Neuronal stem cell (in vitro differentiated cells): Measurements from ENCODE around the gene U2SURP.
A peak's percentile ranks its signal among the peaks of the same experiment; 100 is the strongest.

ENCODE experiments used
- DNase-seq: peaks from one replicate; pipeline ENCODE4 v3.0.0-alpha.2; 2013; ENCODE audit warnings: low spot score
- H2AFZ ChIP-seq: one replicate; pipeline ENCODE4 v1.6.1; 2013; ENCODE audit warnings: mild to moderate bottlenecking, low read length, inconsistent platforms
- H2AK5ac ChIP-seq: 2 replicates; pipeline ENCODE4 v1.6.1; 2013; ENCODE audit warnings: low read depth, mild to moderate bottlenecking, inconsistent platforms, low read length, moderate library complexity, mixed read lengths
- H2BK120ac ChIP-seq: 2 replicates; pipeline ENCODE4 v1.6.1; 2013; ENCODE audit warnings: low read depth, mild to moderate bottlenecking, inconsistent platforms, low read length, moderate library complexity, mixed read lengths
- H2BK12ac ChIP-seq: one replicate; pipeline ENCODE4 v1.6.1; 2013; ENCODE audit warnings: low read length, inconsistent platforms
- H2BK15ac ChIP-seq: 2 replicates; pipeline ENCODE4 v1.6.1; 2013; ENCODE audit warnings: mild to moderate bottlenecking, low read length, inconsistent platforms, mixed read lengths
- H2BK5ac ChIP-seq: one replicate; pipeline ENCODE4 v1.6.1; 2013; ENCODE audit warnings: inconsistent platforms, mild to moderate bottlenecking, low read length, moderate library complexity
- H3K14ac ChIP-seq: one replicate; pipeline ENCODE4 v1.6.1; 2013; ENCODE audit warnings: low read length, inconsistent platforms
- H3K18ac ChIP-seq: 2 replicates; pipeline ENCODE4 v1.6.1; 2013; ENCODE audit warnings: low read length, inconsistent platforms
- H3K23ac ChIP-seq: 2 replicates; pipeline ENCODE4 v1.6.1; 2013; ENCODE audit warnings: low read depth, mild to moderate bottlenecking, mixed read lengths, low read length, inconsistent platforms; ENCODE audit not compliant: poor library complexity
- H3K27ac ChIP-seq: replicated peaks from 3 replicates; pipeline ENCODE4 v1.5.1; 2013; ENCODE audit warnings: low read length, inconsistent platforms
- H3K27me3 ChIP-seq, 3 experiments: 2 replicates each; pipeline ENCODE4 v1.6.1; 2013; ENCODE audit warnings: low read length in 3 of 3, mild to moderate bottlenecking in 2 of 3, inconsistent platforms in 1 of 3, low read depth in 1 of 3, mixed read lengths in 1 of 3, moderate library complexity in 1 of 3; ENCODE audit not compliant: control insufficient read depth in 3 of 3, insufficient read depth in 3 of 3
- H3K36me3 ChIP-seq, 2 donors: replicated peaks in 1 of 2; 2 replicates each; pipeline ENCODE4 v1.6.1; 2013; ENCODE audit warnings: low read length in 2 of 2; ENCODE audit not compliant: control insufficient read depth in 2 of 2, insufficient read depth in 2 of 2
- H3K4ac ChIP-seq: 2 replicates; pipeline ENCODE4 v1.6.1; 2013; ENCODE audit warnings: inconsistent platforms, mild to moderate bottlenecking, low read length, moderate library complexity
- H3K4me1 ChIP-seq, 2 donors: 1 replicate in 1 of 2; 2 replicates in 1 of 2; pipeline ENCODE4 v1.6.1; 2013; ENCODE audit warnings: low read length in 2 of 2, low read depth in 1 of 2; ENCODE audit not compliant: control insufficient read depth in 2 of 2, insufficient read depth in 1 of 2
- H3K4me2 ChIP-seq: one replicate; pipeline ENCODE4 v1.6.1; 2013; ENCODE audit warnings: mild to moderate bottlenecking, low read length, inconsistent platforms; ENCODE audit not compliant: insufficient read depth, poor library complexity, severe bottlenecking
- H3K4me3 ChIP-seq, 2 donors: 2 replicates each; pipeline ENCODE4 v1.5.1; 2013; ENCODE audit warnings: low read length in 2 of 2, mild to moderate bottlenecking in 2 of 2, inconsistent platforms in 1 of 2, moderate library complexity in 1 of 2
- H3K79me1 ChIP-seq: one replicate; pipeline ENCODE4 v1.6.1; 2013; ENCODE audit warnings: low read depth, mild to moderate bottlenecking, inconsistent platforms, low read length, moderate library complexity
- H3K9ac ChIP-seq: one replicate; pipeline ENCODE4 v1.6.1; 2013; ENCODE audit warnings: mild to moderate bottlenecking, low read depth, low read length, inconsistent platforms; ENCODE audit not compliant: poor library complexity
- H3K9me3 ChIP-seq, 2 donors: replicated peaks in 1 of 2; 2 replicates each; pipeline versions ENCODE3 to v1.6.1; 2013; ENCODE audit warnings: low read length in 2 of 2, mild to moderate bottlenecking in 2 of 2, inconsistent platforms in 1 of 2, low read depth in 1 of 2, mixed read lengths in 1 of 2, moderate library complexity in 1 of 2; ENCODE audit not compliant: control insufficient read depth in 2 of 2, insufficient read depth in 1 of 2
- H4K8ac ChIP-seq: one replicate; pipeline ENCODE4 v1.6.1; 2013; ENCODE audit warnings: low read depth, mild to moderate bottlenecking, inconsistent platforms, low read length, moderate library complexity
- H4K91ac ChIP-seq: one replicate; pipeline ENCODE4 v1.6.1; 2013; ENCODE audit warnings: low read length, low read depth, mild to moderate bottlenecking, inconsistent platforms; ENCODE audit not compliant: poor library complexity
- WGBS, 2 donors: extraction: QIAGEN DNeasy Blood & Tissue Kit; methylation state at CpG; one replicate each; pipeline ENCODE4 v1.1.7; 2013; ENCODE audit warnings: missing lambda C conversion rate in 2 of 2, mixed read lengths in 1 of 2; ENCODE audit not compliant: insufficient read length in 2 of 2, insufficient replicate concordance in 1 of 2; ENCODE audit errors: extremely low coverage in 2 of 2; 5-methylcytosine and 5-hydroxymethylcytosine counted together

The U2SURP gene

DNA sequence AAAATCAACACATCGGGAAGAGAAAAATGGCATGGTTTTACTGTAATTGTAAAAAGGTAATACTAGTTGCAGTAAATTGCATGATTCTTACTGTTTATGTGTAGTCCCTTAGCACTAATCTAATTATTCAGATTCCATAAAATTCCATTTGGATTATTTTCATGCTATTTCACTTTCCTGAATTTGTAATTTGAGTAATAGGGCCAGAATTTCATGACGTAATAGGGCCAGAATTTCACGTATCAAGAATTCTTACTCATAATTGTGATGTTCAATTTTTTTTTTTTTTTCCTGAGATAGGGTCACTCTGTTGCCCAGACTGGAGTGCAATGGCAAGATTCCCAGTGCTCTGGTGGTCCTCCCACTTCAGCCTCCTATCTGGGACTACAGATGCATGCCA is 2.9 kb upstream of the U2SURP start:
- Histone ChIP-seq H2AK5ac (no peak overlapping the region), H3K4me3 (no peak overlapping the region), H4K91ac (no peak overlapping the region), H3K14ac (no peak overlapping the region), H4K8ac (no peak overlapping the region), H3K4ac (no peak overlapping the region), H3K4me2 (no peak overlapping the region), H3K27ac (no peak overlapping the region), H3K27me3 (no peaks in the 10 kb centered on the region), H2BK120ac (no peak overlapping the region), H3K79me1 (no peaks in the 10 kb centered on the region), H3K9ac (no peak overlapping the region), H3K18ac (no peak overlapping the region), H2AFZ (no peak overlapping the region), H2BK15ac (no peak overlapping the region), H3K4me1 (peaks cover 0 to 4% of the 10 kb centered on the region in 2 donors), H3K23ac (no peak overlapping the region), H2BK5ac (no peak overlapping the region), H3K36me3 (no peaks in the 10 kb centered on the region), H2BK12ac (no peak overlapping the region), H3K9me3 (no peaks in the 10 kb centered on the region)
- no CpG with 5 or more reads among the region's 3 CpGs for WGBS, 2 donors
- DNase-seq = no peak

DNA sequence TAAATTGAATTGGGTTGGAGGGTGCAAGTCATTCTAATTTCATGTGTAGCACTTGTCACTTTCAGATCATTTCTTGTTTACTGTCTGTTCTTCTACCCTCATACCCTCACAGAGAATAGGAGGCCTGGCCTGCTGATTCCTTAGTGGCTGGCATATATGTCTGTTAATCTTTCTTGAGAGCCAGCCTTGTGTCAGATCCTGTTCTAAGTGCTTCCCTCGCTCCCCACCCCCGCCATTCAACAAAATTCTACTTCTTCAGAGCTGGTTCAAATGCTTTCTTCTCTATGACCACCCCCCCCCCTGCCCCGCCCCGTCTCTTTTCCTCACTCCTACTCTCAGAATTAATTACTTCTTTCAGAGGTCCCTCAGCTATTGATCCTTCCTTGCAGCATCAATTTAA is 1.5 kb upstream of the U2SURP start:
- Histone ChIP-seq H3K79me1 (no peaks in the 10 kb centered on the region), H3K9me3 (no peaks in the 10 kb centered on the region), H3K27me3 (no peaks in the 10 kb centered on the region), H3K36me3 (no peaks in the 10 kb centered on the region), H2AK5ac (no peak overlapping the region), H3K4me1 (peaks cover 0 to 4% of the 10 kb centered on the region in 2 donors), H2BK15ac (no peak overlapping the region), H4K8ac (no peak overlapping the region), H3K27ac (no peak overlapping the region), H3K4me3 (peak overlapping the region in 1 of 2 donors; percentile 92), H2BK5ac (no peak overlapping the region), H3K18ac (no peak overlapping the region), H3K14ac (no peak overlapping the region), H2BK12ac (no peak overlapping the region), H2BK120ac (no peak overlapping the region), H2AFZ (peak overlapping the region; percentile 90), H3K23ac (peak overlapping the region; percentile 34), H3K4me2 (peak overlapping the region; percentile 70), H3K4ac (no peak overlapping the region), H4K91ac (no peak overlapping the region), H3K9ac (no peak overlapping the region)
- WGBS, 2 donors = no CpG with 5 or more reads among the region's 4 CpGs
- DNase-seq = no peak

DNA sequence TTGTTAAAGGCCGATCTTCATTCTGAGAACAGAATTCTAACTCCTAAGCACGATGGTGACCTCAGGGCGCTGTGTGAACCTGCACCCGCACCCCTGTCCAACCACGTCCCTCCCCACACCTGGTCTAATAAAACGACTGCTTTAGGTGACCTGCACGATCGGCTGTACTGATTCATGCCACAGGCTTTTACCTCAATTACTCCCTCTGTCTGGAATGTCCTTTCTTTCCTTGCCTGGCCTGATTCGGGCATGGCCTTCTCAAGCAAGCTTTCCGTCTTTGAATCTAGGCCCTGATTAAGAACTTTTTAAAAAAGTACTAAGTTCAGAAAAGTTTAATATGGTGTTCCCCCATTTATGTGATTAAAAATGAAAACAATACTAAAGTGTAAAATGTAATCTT is 842 bp upstream of the U2SURP start:
- no peak overlapping the region for H2BK15ac ChIP-seq
- no peak overlapping the region for H2BK5ac ChIP-seq
- H3K4me1 ChIP-seq = peaks cover 0 to 4% of the 10 kb centered on the region in 2 donors
- H2BK12ac ChIP-seq = no peak overlapping the region
- no peaks in the 10 kb centered on the region for H3K27me3 ChIP-seq
- H4K8ac ChIP-seq = no peak overlapping the region
- no peak overlapping the region for H2AK5ac ChIP-seq
- peak overlapping the region; percentile 90 for H2AFZ ChIP-seq
- no CpG with 5 or more reads among the region's 10 CpGs for WGBS, 2 donors
- no peak overlapping the region for H2BK120ac ChIP-seq
- H3K36me3 ChIP-seq = no peaks in the 10 kb centered on the region
- no peaks in the 10 kb centered on the region for H3K79me1 ChIP-seq
- H3K14ac ChIP-seq = no peak overlapping the region
- H3K27ac ChIP-seq = peak overlapping the region; percentile 5
- H4K91ac ChIP-seq = no peak overlapping the region
- no peak overlapping the region for H3K23ac ChIP-seq
- peak overlapping the region; percentile 87 to 92 for H3K4me3 ChIP-seq
- no peak for DNase-seq
- no peak overlapping the region for H3K9ac ChIP-seq
- peak overlapping the region; percentile 70 for H3K4me2 ChIP-seq
- H3K9me3 ChIP-seq = no peaks in the 10 kb centered on the region
- no peak overlapping the region for H3K4ac ChIP-seq
- no peak overlapping the region for H3K18ac ChIP-seq

DNA sequence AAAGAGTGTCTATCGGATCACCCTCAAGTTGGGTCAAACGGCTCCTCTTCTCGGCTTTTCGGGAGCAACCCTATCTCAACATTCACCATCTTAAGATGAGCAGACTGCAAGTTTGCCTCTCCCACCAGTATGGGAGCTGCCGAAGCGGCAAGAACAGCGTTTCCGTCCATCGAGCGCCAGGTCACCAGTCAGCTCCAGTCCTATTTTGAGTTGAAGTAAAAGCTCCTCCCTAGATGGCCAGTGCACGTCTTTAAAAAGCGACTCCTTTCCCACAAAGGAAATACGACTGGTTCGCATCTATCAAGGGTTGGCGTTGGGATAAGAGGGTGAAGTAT is 369 bp upstream of the U2SURP start:
- H3K18ac ChIP-seq = no peak overlapping the region
- H2AFZ ChIP-seq = peak overlapping the region; percentile 90
- H2AK5ac ChIP-seq = no peak overlapping the region
- no peak overlapping the region for H3K4ac ChIP-seq
- H2BK12ac ChIP-seq = no peak overlapping the region
- DNase-seq = no peak
- H3K36me3 ChIP-seq = no peaks in the 10 kb centered on the region
- H3K27ac ChIP-seq = peak overlapping the region; percentile 82
- H3K79me1 ChIP-seq = no peaks in the 10 kb centered on the region
- no peak overlapping the region for H3K14ac ChIP-seq
- H4K8ac ChIP-seq = no peak overlapping the region
- no peak overlapping the region for H3K23ac ChIP-seq
- H3K9me3 ChIP-seq = no peaks in the 10 kb centered on the region
- H3K9ac ChIP-seq = peak overlapping the region; percentile 26
- H3K4me1 ChIP-seq = peaks cover 0 to 4% of the 10 kb centered on the region in 2 donors
- no peak overlapping the region for H2BK15ac ChIP-seq
- WGBS, 2 donors = no CpG with 5 or more reads among the region's 15 CpGs
- H3K4me2 ChIP-seq = peak overlapping the region; percentile 60
- peak overlapping the region; percentile 87 to 92 for H3K4me3 ChIP-seq
- no peak overlapping the region for H4K91ac ChIP-seq
- H2BK120ac ChIP-seq = no peak overlapping the region
- no peaks in the 10 kb centered on the region for H3K27me3 ChIP-seq
- H2BK5ac ChIP-seq = no peak overlapping the region
